A673 (cell line): ENCODE results near the gene MGLL. TPM values are rescaled to one million over a fixed set of nuclear protein-coding genes. Genes with fewer than 3 reads are reported as not detected.

ENCODE experiments used
- BruUV-seq: library from RNA; stranded (reverse); fragments of 400-500 nt; replicated peaks from 2 replicates; lab custom pipeline; 2021; lab: Mats Ljungman, UMichigan
- CTCF ChIA-PET: fragments of 300-600 bp; sonication (Branson Sonifier 250); formaldehyde crosslinking; loops from one replicate; lab custom pipeline; 2022; ENCODE audit warnings: antibody characterized with exemption; lab: Charles Lee
- POLR2A ChIA-PET: fragments of 300-600 bp; sonication (Branson Sonifier 250); formaldehyde crosslinking; loops from one replicate; lab custom pipeline; 2022; ENCODE audit warnings: antibody characterized with exemption; ENCODE audit not compliant: low non-redundant PET; lab: Charles Lee
- DNase-seq: peaks from one replicate; pipeline ENCODE4 v3.0.0-alpha.2; 2015; ENCODE audit warnings: low spot score
- H3K27ac ChIP-seq: fragments of 200-600 bp; sonication (generic); 2 replicates; pipeline ENCODE4 v1.5.1; 2016; ENCODE audit warnings: mixed run types, low read depth, mild to moderate bottlenecking, mixed read lengths, antibody characterized with exemption, low read length; ENCODE audit not compliant: poor library complexity, severe bottlenecking
- H3K27me3 ChIP-seq: fragments of 200-600 bp; sonication (generic); replicated peaks from 2 replicates; pipeline ENCODE4 v1.6.1; 2017; ENCODE audit warnings: mixed run types, low read depth, mild to moderate bottlenecking, mixed read lengths, antibody characterized with exemption, low read length; ENCODE audit not compliant: insufficient read depth, poor library complexity
- H3K36me3 ChIP-seq: fragments of 200-600 bp; sonication (generic); 2 replicates; pipeline ENCODE4 v1.6.1; 2016; ENCODE audit warnings: mixed run types, mild to moderate bottlenecking, mixed read lengths, antibody characterized with exemption, low read length; ENCODE audit not compliant: insufficient read depth, poor library complexity, severe bottlenecking
- H3K4me1 ChIP-seq: fragments of 200-600 bp; sonication (generic); 2 replicates; pipeline ENCODE4 v1.6.1; 2017; ENCODE audit warnings: mixed run types, mild to moderate bottlenecking, mixed read lengths, antibody characterized with exemption, low read length; ENCODE audit not compliant: insufficient read depth, poor library complexity, severe bottlenecking
- H3K4me3 ChIP-seq: fragments of 200-600 bp; sonication (generic); 2 replicates; pipeline ENCODE4 v1.5.1; 2016; ENCODE audit warnings: low read depth, mixed run types, mild to moderate bottlenecking, mixed read lengths, low read length; ENCODE audit not compliant: poor library complexity, severe bottlenecking
- H3K9me3 ChIP-seq: fragments of 200-600 bp; sonication (generic); 2 replicates; pipeline ENCODE4 v1.6.1; 2016; ENCODE audit warnings: mixed run types, low read depth, mild to moderate bottlenecking, mixed read lengths, antibody characterized with exemption, low read length; ENCODE audit not compliant: poor library complexity, severe bottlenecking
- CTCF ChIP-seq: fragments of 300-800, 200-600 bp; sonication (generic); conservative IDR thresholded peaks from 2 replicates; pipeline ENCODE4 v1.5.1; 2017; ENCODE audit warnings: low read depth, mild to moderate bottlenecking, antibody characterized with exemption, low read length, moderate library complexity, mixed read lengths
- EZH2 ChIP-seq: fragments of 200-600 bp; sonication (generic); IDR thresholded peaks from 2 replicates; pipeline ENCODE4 v1.6.1; 2017; ENCODE audit warnings: borderline replicate concordance, low read depth, mild to moderate bottlenecking, mixed read lengths, antibody characterized with exemption, low read length; ENCODE audit not compliant: poor library complexity, severe bottlenecking
- intact Hi-C: fragments of 100-400 bp; cut with micrococcal nuclease; formaldehyde crosslinking; loops from one replicate; pipeline ENCODE4 v1.10.0; 2022; ENCODE audit not compliant: unreplicated experiment
- total RNA-seq: library from RNA; stranded (reverse); gene quantifications from 2 replicates; pipeline ENCODE4 v1.2.3, GENCODE V29; 2021

MGLL gene
- total RNA-seq, 1 experiment from 2014 or later = 0.39 TPM

- CTCF ChIA-PET = no interaction called here
- intact Hi-C loops = no loop called here
- no peak for DNase-seq
These were observed 21.8 kb downstream of the MGLL start for GRCh38 chr3:127800508-127800907.

GRCh38 chr3:127799476-127800222 lies 22.7 kb downstream of the MGLL start:
- no TSS peak for BruUV-seq
- ChIA-PET CTCF (no interaction called here), POLR2A (no interaction called here)
- Histone ChIP-seq H3K27me3 (no peaks in the 10 kb centered on the region), H3K4me1 (no peaks in the 10 kb centered on the region), H3K9me3 (no peaks in the 10 kb centered on the region), H3K27ac (no peak overlapping the region), H3K4me3 (no peak overlapping the region), H3K36me3 (no peaks in the 10 kb centered on the region)
- no peak for DNase-seq
- intact Hi-C loops = no loop called here
- TF ChIP-seq EZH2 (no peak), CTCF (no peak)

More at GRCh38 chr3:127800508-127800907, 21.8 kb downstream of the MGLL start:
- Histone ChIP-seq H3K36me3 (no peaks in the 10 kb centered on the region), H3K9me3 (no peaks in the 10 kb centered on the region), H3K4me1 (no peaks in the 10 kb centered on the region), H3K27me3 (no peaks in the 10 kb centered on the region), H3K27ac (no peak overlapping the region), H3K4me3 (no peak overlapping the region)
- no TSS peak for BruUV-seq
- POLR2A ChIA-PET = no interaction called here
- no peak for TF ChIP-seq CTCF
- no peak for TF ChIP-seq EZH2

GRCh38 chr3:127798716-127799115 lies 23.6 kb downstream of the MGLL start:
- Histone ChIP-seq H3K9me3 (no peaks in the 10 kb centered on the region), H3K27me3 (no peaks in the 10 kb centered on the region), H3K4me3 (no peak overlapping the region), H3K36me3 (no peaks in the 10 kb centered on the region), H3K4me1 (no peaks in the 10 kb centered on the region), H3K27ac (no peak overlapping the region)
- no peak for TF ChIP-seq CTCF
- TF ChIP-seq EZH2 = no peak
- ChIA-PET POLR2A (no interaction called here), CTCF (no interaction called here)
- intact Hi-C loops = no loop called here
- DNase-seq = no peak
- no TSS peak for BruUV-seq
